IPS-NIHi11 (cell line): Measurements from ENCODE around the gene ZNF831.
A peak's percentile ranks its signal among the peaks of the same experiment; 100 is the strongest.

Experiments used
- DNase-seq: peaks from one replicate; pipeline ENCODE4 v3.0.0; 2012; ENCODE audit warnings: mixed read lengths, low spot score

ZNF831 gene

GRCh38 chr20:59214606-59215547 is 51.3 kb downstream of the ZNF831 start:
- no peak for DNase-seq

- no peak for DNase-seq
Measured at GRCh38 chr20:59217173-59217572, 53.6 kb downstream of the ZNF831 start.

- DNase-seq: no peak
Measured at GRCh38 chr20:59217794-59218280, 54.2 kb downstream of the ZNF831 start.

GRCh38 chr20:59219211-59219610 is 55.6 kb downstream of the ZNF831 start:
- no peak for DNase-seq

- DNase-seq: no peak
Measured at GRCh38 chr20:59220161-59220560, 56.5 kb downstream of the ZNF831 start.

GRCh38 chr20:59221049-59221706 is 57.6 kb downstream of the ZNF831 start:
- DNase-seq: no peak

- DNase-seq: no peak
Measured at GRCh38 chr20:59221707-59222252, 58.2 kb downstream of the ZNF831 start.

- peak; percentile 91 for DNase-seq
Measured at GRCh38 chr20:59222253-59223181, 58.9 kb downstream of the ZNF831 start.

- DNase-seq: peak; percentile 33
Measured at GRCh38 chr20:59223182-59223601, 59.6 kb downstream of the ZNF831 start.

GRCh38 chr20:59223750-59224149 is 60.1 kb downstream of the ZNF831 start:
- DNase-seq: no peak

GRCh38 chr20:59224236-59224635 is 60.6 kb downstream of the ZNF831 start:
- DNase-seq: no peak

GRCh38 chr20:59230385-59230784 is 66.8 kb downstream of the ZNF831 start:
- DNase-seq: no peak

- no peak for DNase-seq
Measured at GRCh38 chr20:59231124-59231804, 67.6 kb downstream of the ZNF831 start.

- DNase-seq: no peak
Measured at GRCh38 chr20:59232618-59233017, 69.0 kb downstream of the ZNF831 start.

GRCh38 chr20:59235226-59235625 is 71.6 kb downstream of the ZNF831 start:
- DNase-seq: no peak

GRCh38 chr20:59240006-59240405 is 76.4 kb downstream of the ZNF831 start:
- no peak for DNase-seq

- no peak for DNase-seq
Measured at GRCh38 chr20:59242714-59243626, 79.3 kb downstream of the ZNF831 start.

GRCh38 chr20:59246691-59247400 is 83.2 kb downstream of the ZNF831 start:
- no peak for DNase-seq
